C4-2B (cell line): Measurements from ENCODE around the gene B4GALT4.

Source experiments
- ZFX ChIP-seq: fragments of 450-650 bp; IDR thresholded peaks from 2 replicates; pipeline ENCODE4 v1.6.1; 2017
- TF ChIP-seq, protein P1 (sequence below): fragments of 450-650 bp; conservative IDR thresholded peaks from 2 replicates; pipeline ENCODE4 v1.5.1; 2017; ENCODE audit warnings: mild to moderate bottlenecking

DNA sequence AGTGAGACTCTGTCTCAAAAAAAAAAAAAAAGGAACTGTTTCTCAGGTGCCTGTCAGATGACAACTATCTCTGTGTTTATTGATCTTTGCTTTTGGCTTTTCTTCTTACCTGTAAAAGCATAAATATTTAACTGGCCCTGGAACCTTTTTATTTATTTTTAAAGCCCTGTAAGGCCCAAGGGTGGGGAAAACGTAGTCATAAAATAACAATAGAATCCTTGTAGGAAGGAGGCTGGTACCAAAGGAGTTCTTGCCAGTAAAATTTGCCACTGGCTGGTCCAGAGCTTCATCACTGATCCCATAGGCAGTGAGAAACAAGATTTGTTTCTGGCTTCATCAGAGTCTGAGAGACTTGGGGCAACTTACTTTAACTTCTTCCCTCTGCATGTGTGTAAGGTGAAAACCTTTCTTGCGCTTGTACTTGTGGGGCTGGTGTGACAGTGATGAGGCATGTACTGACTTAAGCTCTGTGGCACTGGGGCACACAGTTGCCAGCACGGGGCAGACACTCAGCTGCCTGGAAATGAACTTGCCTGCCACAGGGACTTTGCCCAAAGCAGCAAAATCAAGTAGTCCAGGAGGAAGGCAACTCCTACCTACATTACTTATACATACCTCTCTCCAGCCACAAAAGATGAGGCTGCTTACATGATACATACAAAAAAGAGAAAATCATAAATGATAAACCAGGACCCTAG, 19.6 kb downstream of the B4GALT4 start:
- TF ChIP-seq, protein P1, sequence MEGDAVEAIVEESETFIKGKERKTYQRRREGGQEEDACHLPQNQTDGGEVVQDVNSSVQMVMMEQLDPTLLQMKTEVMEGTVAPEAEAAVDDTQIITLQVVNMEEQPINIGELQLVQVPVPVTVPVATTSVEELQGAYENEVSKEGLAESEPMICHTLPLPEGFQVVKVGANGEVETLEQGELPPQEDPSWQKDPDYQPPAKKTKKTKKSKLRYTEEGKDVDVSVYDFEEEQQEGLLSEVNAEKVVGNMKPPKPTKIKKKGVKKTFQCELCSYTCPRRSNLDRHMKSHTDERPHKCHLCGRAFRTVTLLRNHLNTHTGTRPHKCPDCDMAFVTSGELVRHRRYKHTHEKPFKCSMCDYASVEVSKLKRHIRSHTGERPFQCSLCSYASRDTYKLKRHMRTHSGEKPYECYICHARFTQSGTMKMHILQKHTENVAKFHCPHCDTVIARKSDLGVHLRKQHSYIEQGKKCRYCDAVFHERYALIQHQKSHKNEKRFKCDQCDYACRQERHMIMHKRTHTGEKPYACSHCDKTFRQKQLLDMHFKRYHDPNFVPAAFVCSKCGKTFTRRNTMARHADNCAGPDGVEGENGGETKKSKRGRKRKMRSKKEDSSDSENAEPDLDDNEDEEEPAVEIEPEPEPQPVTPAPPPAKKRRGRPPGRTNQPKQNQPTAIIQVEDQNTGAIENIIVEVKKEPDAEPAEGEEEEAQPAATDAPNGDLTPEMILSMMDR = no peak
- no peak for TF ChIP-seq ZFX
